KOPT-K1 (cell line): ENCODE measurements around the gene SIM1.

Experiments used
- H3K27ac ChIP-seq: fragments of 200-600 bp; sonication (generic); 2 replicates; pipeline ENCODE4 v1.5.1; 2016; ENCODE audit warnings: antibody characterized with exemption, mild to moderate bottlenecking, low read depth, low read length; ENCODE audit not compliant: poor library complexity, severe bottlenecking
- H3K36me3 ChIP-seq: fragments of 200-600 bp; sonication (generic); 2 replicates; pipeline ENCODE4 v1.5.1; 2017; ENCODE audit warnings: antibody characterized with exemption, mild to moderate bottlenecking, low read length, moderate library complexity; ENCODE audit not compliant: insufficient read depth
- H3K9me3 ChIP-seq: fragments of 200-600 bp; sonication (generic); 2 replicates; pipeline ENCODE4 v1.5.1; 2017; ENCODE audit warnings: antibody characterized with exemption, low read length, mild to moderate bottlenecking; ENCODE audit not compliant: insufficient read depth, poor library complexity, severe bottlenecking

Gene SIM1

DNA sequence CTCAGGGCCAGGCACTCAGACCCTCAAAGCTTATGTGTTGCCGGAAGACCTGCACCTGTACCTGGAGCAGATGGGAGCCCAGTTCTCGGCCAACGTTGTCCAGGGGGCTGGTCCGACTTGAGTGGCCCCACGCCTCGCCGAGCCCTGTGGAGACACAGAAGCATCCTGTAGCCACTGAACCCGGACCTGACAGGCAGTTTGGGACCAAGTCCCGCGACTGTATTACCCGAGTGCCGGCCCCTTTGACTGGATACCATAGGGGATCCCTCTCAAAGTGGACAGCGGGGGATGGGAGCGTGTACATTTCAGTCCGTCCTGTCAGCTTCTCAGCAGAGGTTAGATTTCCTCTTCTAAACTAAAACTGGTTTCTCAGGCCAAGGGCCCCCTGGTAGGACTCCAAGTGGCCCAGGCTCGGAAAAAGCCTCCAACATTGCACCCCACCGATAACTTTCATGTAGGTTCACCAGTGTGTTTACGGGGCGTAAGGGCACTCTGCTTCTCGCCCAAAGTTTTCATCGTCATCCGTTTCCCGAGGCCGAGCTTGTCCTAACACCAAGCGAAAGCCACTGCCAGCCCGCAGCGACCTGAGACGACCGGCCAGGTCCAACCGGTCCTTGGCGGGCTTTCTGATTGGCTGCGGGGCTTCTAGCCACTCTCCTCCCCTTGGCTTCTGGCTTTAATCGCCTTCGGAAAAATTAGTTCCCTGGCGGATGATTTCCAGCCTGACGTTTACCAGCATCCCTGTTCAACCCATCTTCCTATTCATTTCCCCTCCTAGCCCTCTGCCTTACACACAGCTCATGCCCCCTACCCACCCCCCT is 10.8 kb downstream of the SIM1 start:
- H3K9me3 ChIP-seq, result peaks cover 38% of the 10 kb centered on the region
- no peak overlapping the region for H3K27ac ChIP-seq
- no peaks in the 10 kb centered on the region for H3K36me3 ChIP-seq

DNA sequence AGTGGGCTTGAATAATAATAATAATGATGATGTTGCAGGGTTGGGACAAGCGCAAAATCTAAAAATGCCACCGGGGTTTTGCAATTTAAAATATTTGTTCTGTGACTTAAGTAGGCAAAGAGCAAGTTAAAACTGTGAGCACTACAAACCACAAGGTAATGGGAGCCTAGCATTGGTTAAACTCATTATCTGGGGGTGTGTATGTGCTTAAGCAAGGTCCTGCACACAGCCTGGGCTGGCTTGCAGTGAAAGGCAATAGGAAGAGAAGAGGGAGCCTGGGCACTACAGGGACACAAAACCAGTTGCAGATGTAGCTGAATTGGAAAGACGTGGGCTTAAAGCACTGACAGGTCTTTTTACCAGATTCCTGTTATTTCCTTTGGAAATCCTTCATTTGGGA is 11.7 kb downstream of the SIM1 start:
- H3K36me3 ChIP-seq, result no peaks in the 10 kb centered on the region
- H3K27ac ChIP-seq, result no peak overlapping the region
- peaks cover 41% of the 10 kb centered on the region for H3K9me3 ChIP-seq

DNA sequence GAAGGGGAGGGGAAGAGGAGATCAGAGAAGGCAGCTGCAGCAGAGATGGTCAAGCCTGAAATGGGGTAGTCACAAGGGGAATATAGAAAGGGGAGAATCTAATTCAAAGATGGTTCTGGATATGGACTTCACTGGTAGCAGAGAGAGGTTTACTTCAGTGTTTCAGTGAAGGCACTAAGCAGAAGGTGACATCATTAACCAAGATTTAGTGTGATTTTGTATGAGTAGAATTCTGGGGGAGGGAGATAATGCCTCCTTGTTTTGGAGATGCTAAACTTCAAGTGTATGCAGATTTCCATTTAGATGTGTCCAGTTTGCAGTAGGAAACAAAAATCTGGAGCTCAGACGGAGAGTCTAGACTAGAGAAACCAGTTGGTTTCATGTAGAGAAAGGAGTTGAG is 13.1 kb downstream of the SIM1 start:
- Histone ChIP-seq H3K9me3 (peaks cover 38% of the 10 kb centered on the region), H3K36me3 (no peaks in the 10 kb centered on the region), H3K27ac (no peak overlapping the region)

DNA sequence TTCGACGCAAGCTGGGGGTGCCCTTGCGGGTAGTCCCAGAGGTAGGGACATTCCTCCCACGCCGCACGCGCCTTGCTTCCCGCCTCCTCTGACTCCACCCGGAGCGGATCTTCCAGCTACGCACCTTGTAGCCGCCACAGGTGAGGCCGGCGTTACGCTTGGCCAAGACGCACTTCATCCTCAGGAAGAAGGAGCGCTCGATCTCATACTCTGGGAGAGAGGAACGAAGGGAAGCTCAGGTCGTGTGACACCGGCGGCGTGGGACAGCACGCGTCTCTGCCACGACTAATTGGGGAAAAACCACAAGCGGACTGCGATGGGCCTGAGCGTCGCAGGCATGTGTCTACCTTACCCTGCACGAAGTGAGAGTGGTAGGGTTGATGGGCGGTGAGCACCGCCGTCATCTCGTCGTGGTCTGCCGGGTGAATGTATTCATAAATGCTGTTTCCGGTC is 15.5 kb downstream of the SIM1 start:
- Histone ChIP-seq H3K27ac (no peak overlapping the region), H3K36me3 (no peaks in the 10 kb centered on the region), H3K9me3 (peaks cover 22% of the 10 kb centered on the region)

DNA sequence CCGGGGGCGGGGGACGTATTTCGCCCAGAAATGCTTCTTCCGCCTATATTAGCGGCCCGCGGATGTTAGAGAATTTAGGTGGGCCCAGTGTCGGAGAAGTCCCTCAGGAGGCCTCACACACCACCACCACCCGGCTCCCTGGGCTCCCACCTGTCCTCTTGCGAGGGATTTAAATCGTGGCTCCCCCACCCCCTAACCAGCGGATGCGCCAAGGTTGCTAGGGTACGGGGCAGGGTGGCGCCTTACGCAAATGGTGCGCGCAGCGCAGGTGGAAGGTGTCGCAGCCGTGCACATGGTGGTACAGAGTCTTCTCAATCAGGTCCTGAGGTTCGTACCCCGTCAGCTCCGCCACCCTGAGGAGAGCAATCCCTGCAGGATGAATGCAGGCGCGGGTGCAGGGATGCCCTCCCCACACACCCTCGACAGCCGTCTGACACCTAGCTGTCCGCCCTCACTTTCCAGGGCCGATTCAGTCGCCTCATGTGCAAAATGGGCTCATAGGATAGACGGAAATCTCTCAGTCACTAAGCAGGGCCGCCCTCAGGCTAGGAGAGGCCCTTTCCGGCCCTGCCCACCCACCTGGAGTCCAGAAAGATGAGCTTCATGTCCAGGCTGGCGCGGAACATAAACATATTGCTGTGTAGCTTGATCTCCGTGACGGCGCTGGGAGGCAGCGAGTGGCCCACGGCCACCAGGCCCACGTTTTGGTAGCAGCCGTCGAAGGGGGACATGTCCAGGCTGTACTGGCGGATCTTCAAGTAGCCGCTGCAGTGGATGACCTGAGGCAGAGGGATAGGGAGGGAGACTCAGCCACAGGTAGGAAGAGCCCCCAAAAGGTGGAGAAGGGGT is 16.6 kb downstream of the SIM1 start:
- H3K9me3 ChIP-seq, result peaks cover 22% of the 10 kb centered on the region
- H3K27ac ChIP-seq, result no peak overlapping the region
- H3K36me3 ChIP-seq, result no peaks in the 10 kb centered on the region

DNA sequence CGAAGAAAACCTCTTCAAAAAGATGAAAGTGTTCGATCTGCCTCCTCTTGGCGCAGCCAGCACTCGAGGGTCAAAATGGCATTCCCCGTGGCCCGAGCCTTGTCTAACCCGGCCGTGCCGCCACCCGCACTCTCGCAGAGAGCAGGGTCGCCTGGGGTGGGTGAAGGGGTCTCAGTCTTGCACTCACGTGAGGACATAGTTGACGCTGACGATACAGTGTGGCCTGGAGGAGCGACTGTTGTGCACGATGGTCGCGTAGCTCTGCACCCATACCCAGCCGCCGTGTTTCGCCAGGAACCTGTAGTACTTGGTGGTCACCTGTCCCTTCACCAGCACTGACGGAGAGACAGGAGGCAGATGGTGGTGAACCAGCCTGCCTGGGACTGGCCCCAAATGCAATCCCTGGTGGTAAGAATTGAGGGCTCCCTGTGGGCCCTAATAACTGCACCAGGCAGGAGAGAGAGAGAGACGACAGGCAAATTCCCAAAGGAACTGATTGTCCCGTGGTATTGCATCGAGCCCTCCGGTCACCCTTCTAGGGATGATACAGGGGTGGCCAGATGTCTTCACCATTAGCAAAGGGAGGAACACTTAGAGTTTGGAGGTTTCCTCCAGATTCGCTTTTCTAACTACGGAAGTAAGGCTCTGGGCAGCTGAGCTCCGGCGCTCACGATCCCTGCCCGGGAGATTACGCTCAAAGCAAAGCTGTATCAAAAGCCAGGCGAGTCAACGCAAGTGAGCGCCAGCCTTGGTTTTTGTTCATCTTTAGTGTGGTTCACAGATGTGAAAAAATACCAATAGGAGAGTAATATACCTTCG is 17.4 kb downstream of the SIM1 start:
- Histone ChIP-seq H3K9me3 (peaks cover 22% of the 10 kb centered on the region), H3K36me3 (no peaks in the 10 kb centered on the region), H3K27ac (no peak overlapping the region)

DNA sequence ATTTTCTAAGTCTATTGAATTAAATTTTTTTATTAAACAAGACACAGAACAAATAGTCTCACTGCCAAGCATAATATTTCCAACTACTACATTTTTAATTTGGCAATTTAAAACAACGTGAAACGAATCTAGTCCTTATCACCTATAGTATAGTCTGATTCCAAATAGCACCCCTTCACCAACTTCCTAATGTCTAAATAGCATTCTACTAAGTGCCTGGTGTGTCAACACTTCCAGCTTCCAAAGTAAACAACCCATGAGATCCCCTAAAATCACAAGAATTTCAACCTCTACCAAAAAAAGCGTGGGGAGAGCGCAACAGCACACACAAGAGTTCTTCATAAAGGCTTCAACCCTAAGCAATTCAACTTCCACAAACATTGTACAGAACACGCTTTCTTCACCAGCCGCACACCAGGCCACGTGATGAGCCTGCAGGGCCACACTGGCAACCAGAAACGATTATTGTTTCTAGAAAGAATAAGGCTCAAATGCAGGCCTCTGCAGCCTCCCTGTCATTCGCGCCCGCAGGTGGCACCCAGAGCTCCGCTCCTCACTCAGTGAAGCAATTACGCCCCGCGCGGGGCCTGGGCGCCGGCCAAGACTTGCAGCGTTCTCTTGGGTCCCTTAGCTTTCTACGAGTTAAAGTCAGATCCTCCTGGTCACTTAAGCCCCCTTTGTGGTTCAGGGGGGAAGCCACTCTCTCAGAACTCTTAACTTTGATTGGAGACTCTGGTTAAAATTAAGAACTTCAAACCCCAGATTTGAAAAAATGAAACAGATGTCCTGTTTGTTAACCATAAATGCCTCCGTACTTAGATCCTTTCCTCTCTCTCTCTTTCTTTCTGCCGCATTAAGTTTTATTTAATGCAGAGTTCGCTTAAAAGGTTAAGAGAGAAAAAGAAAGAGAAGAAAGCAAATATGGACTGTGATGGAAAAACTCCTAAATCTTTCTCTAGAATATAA is 18.3 kb downstream of the SIM1 start:
- no peak overlapping the region for H3K27ac ChIP-seq
- H3K36me3 ChIP-seq, result no peaks in the 10 kb centered on the region
- H3K9me3 ChIP-seq, result peaks cover 22% of the 10 kb centered on the region

DNA sequence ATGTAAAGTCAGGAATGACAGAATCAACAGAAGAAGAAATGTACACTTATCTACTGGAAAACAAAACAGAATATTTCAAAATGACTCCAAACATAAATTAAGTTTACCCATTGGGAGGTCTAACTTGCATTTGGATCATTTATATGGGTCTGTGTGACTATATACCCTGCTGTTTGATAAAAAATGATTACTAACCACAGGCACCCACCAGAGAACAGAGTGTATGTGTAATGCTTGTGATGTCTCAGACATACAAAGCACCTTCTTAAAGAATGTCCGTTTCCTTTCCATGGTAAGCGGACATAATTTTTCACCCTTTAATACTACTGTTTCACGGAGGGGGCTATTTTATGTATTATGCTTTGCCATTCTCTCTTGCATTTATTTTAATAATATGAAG is 19.2 kb downstream of the SIM1 start:
- H3K36me3 ChIP-seq, result no peaks in the 10 kb centered on the region
- H3K27ac ChIP-seq, result no peak overlapping the region
- peaks cover 22% of the 10 kb centered on the region for H3K9me3 ChIP-seq

DNA sequence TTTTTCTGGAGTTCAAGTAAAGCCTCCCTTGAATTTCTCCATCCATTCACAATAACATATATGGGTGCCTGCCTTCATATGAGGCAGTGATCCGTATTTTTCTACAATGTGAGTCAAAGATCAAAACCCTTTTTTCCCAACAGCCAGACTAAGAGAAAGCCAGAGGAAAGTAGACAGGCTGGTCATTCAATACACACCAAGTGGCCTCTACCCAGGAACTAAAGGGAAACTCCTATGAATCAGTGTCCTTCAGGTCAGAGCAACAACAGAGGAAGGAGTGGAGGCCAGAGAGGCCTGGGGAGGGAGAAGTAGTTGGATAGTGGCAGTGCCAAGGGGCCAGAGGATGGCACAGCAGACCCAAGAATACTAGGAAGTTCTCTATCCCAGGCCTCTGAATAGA is 23.8 kb downstream of the SIM1 start:
- no peak overlapping the region for H3K27ac ChIP-seq

DNA sequence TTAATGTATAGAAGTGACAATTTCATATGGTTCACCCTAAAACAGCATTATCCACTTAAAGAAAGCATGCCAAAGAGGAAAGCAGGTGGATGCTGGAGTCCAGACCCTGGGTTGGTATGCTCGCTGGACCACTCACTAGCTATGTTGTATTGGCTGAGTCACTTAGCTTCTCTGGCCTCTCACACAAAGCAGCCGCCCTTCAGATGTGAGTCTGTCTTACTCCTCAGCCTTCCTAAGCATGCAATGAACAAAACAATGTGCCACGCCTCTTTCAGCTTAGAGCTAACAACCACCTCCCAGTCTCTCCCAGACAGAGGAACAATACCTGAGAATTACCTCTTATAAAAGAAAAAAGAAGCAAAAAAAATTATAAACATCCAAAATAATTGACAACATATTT is 29.4 kb downstream of the SIM1 start:
- H3K36me3 ChIP-seq, result no peaks in the 10 kb centered on the region
- no peaks in the 10 kb centered on the region for H3K9me3 ChIP-seq
- no peak overlapping the region for H3K27ac ChIP-seq

More for the DNA sequence above, 23.8 kb downstream of the SIM1 start:
- Histone ChIP-seq H3K9me3 (no peaks in the 10 kb centered on the region), H3K36me3 (no peaks in the 10 kb centered on the region)

DNA sequence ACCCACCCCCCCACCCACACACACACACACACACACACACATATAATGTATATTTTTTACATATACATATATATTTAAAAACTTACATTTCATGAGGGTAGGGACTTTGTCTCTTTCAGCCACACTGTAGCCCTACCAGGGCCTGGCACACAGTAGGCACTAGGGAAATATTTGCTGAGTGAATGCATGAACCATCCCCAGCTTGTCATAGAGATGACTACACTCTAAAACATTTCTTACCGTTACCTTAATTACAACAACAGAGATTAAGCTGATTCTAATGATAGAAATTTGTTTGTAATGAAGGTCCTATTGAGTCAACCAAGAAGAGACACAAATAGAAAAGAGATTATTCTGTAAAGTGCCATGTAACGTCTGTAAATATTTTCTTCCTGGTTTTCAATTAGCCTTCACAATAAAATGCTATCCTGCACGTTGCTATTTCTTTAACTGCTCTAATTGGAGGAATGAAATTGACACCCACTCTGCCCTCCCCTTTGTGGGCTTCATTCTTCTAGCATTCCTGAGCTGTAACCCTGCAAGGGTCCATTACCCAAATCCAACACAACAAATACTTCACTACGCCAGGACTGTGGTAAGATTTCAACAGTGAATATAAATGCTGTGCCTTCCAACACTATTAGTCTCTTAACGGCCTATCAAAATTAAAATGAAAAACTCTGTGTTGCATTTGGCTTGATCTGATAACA is 30.8 kb downstream of the SIM1 start:
- Histone ChIP-seq H3K27ac (no peak overlapping the region), H3K9me3 (no peaks in the 10 kb centered on the region), H3K36me3 (no peaks in the 10 kb centered on the region)

DNA sequence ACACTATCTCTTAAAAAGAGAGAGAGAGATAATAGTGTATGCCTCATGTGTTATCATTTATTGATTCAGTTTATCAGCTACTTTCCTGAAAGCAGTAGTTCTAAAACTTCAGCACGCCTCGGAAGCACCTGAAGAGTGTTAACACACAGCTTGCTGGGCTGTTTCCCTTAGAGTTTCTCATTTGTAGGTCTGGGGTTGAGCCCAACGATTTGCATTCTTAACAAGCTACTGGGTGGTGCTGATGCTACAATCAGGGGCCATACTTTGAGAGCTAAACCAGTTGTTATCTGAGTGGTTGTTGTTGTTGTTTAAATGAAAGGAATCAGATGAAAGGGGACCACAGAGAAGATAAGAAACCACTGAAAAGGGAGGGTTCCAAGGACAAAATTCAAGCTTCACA is 32.6 kb downstream of the SIM1 start:
- Histone ChIP-seq H3K27ac (no peak overlapping the region), H3K9me3 (no peaks in the 10 kb centered on the region)

DNA sequence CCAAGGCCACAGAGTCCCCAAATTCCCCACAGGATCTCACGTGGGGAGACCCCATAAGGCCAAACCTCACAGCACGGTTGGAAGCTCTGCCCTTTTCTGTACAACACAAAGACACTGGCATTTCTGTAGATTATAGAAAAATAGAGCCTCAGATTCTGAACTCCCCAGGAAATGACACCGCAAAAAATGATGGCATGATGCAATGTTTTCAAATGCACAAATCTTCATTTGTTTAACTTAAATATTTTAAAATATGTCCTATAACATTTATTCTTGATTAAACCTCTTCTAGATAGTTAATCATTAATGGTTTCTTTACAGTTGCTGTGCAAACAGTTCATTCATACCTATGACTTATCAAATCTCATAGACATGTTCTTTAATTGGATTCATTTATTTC is 33.8 kb downstream of the SIM1 start:
- no peaks in the 10 kb centered on the region for H3K36me3 ChIP-seq
- no peaks in the 10 kb centered on the region for H3K9me3 ChIP-seq
- no peak overlapping the region for H3K27ac ChIP-seq

More for the DNA sequence above, 32.6 kb downstream of the SIM1 start:
- H3K36me3 ChIP-seq, result no peaks in the 10 kb centered on the region
